Gastrocnemius medialis (tissue), 4 donors: ENCODE results near the gene UBALD2. TPM values are rescaled to one million over a fixed set of nuclear protein-coding genes. Genes with fewer than 3 reads are reported as not detected.
"Not testable (repeated sequence)": the region's sequence is repeated elsewhere in the genome, so short reads cannot be mapped to it uniquely, and the experiment has no call there.

Experiments used
- ATAC-seq, 2 donors: fragments of 150-250 bp; one replicate each; pipeline ENCODE4 v1.9.1; 2016
- DNase-seq, 2 donors: peaks; one replicate each; pipeline ENCODE4 v3.0.0-alpha.2; 2019
- H3K27ac ChIP-seq, 4 donors: fragments of 200-600 bp; sonication (generic); 1 replicate in 1 of 4; 2 replicates in 3 of 4; pipeline ENCODE4 v1.5.1; 2016 to 2018; ENCODE audit warnings: mild to moderate bottlenecking in 2 of 4, moderate library complexity in 1 of 4
- H3K27me3 ChIP-seq, 3 donors: fragments of 200-600 bp; sonication (generic) in 2 of 3; 1 replicate in 1 of 3; 2 replicates in 2 of 3; pipeline versions ENCODE4 v1.5.1 to v1.6.0; 2016 to 2019; ENCODE audit warnings: mild to moderate bottlenecking in 1 of 3, moderate library complexity in 1 of 3
- H3K36me3 ChIP-seq, 2 donors: fragments of 200-600 bp; sonication (generic) in 1 of 2; one replicate each; pipeline ENCODE4 v1.5.1; 2017 to 2018
- H3K4me1 ChIP-seq, 2 donors: fragments of 200-600 bp; sonication (generic) in 1 of 2; one replicate each; pipeline ENCODE4 v1.5.1; 2016 to 2017; ENCODE audit warnings: mild to moderate bottlenecking in 2 of 2
- H3K4me3 ChIP-seq, 4 donors: fragments of 200-600 bp; sonication (generic) in 3 of 4; 1 replicate in 1 of 4; 2 replicates in 3 of 4; pipeline ENCODE4 v1.5.1; 2016 to 2019; ENCODE audit warnings: mild to moderate bottlenecking in 2 of 4
- H3K9me3 ChIP-seq, 3 donors: fragments of 200-600 bp; sonication (generic) in 2 of 3; 1 replicate in 1 of 3; 2 replicates in 2 of 3; pipeline ENCODE4 v1.5.1; 2016 to 2019
- CTCF ChIP-seq, 5 experiments: fragments of 450-650 bp in 3 of 5; fragments of 200-600 bp in 2 of 5; sonication (generic) in 2 of 5; IDR thresholded peaks in 4 of 5; conservative IDR thresholded peaks in 1 of 5; 1 replicate in 4 of 5; 2 replicates in 1 of 5; pipeline ENCODE4 v1.5.1; 2016 to 2019; ENCODE audit warnings: antibody characterized with exemption in 5 of 5, mild to moderate bottlenecking in 3 of 5, moderate library complexity in 3 of 5
- POLR2A ChIP-seq, 2 donors: fragments of 450-650 bp; IDR thresholded peaks; one replicate each; pipeline ENCODE4 v1.6.1; 2017; ENCODE audit warnings: antibody characterized with exemption in 2 of 2, mild to moderate bottlenecking in 2 of 2, moderate library complexity in 2 of 2
- in situ Hi-C, 4 donors: fragments of 200-750 bp; cut with MboI; loops; one replicate each; pipeline versions ENCODE4 v1.15.0 to v1.8.0; 2017; ENCODE audit warnings: low sequenced_read_pairs in 4 of 4
- intact Hi-C: fragments of 100-400 bp; cut with DNase I; formaldehyde crosslinking; loops from one replicate; pipeline ENCODE4 v1.15.1; 2023; ENCODE audit warnings: low total_unique reads
- total RNA-seq, 4 donors: library from RNA; depleted of rRNA; stranded (reverse); fragments of >200 nt; gene quantifications; one replicate each; pipeline versions ENCODE4 v1.1.0 to v1.2.3, GENCODE V29; 2016

UBALD2 gene
- total RNA-seq, 4 donors from 2014 or later, result 28.9 to 151 (median 52.2) TPM

- peak in 1 of 2 donors; percentile 51 for DNase-seq
- H3K27me3 ChIP-seq, result no peaks in the 10 kb centered on the region
- peaks cover 60 to 62% of the 10 kb centered on the region in 2 donors for H3K4me1 ChIP-seq
- H3K4me3 ChIP-seq, result peak overlapping the region; percentile 66 to 89 (median 80)
- no peak for ATAC-seq
- H3K9me3 ChIP-seq, result no peaks in the 10 kb centered on the region
- no peaks in the 10 kb centered on the region for H3K36me3 ChIP-seq
- in situ Hi-C loops (no loop called here), intact Hi-C loops (loop anchor here (2.0 to 10.0 kb wide), 4 partner anchors 25 to 481 kb away; partner anchors contain the start of genes MFSD11, RNF157, SRSF2 and UNK)
- peak overlapping the region; percentile 90 to 98 (median 95) for H3K27ac ChIP-seq
- TF ChIP-seq CTCF (IDR thresholded peaks at IDR 0.05 in 4 of 5, conservative IDR thresholded peaks at IDR 0.05 in 1 of 5), result no peak
Measured at GRCh38 chr17:76265624-76266243, 586 bp downstream of the UBALD2 start.

GRCh38 chr17:76266244-76266938 is 1.2 kb downstream of the UBALD2 start:
- Histone ChIP-seq H3K27me3 (no peaks in the 10 kb centered on the region), H3K36me3 (no peaks in the 10 kb centered on the region), H3K27ac (peak overlapping the region; percentile 90 to 98 (median 95)), H3K9me3 (no peaks in the 10 kb centered on the region), H3K4me3 (peak overlapping the region; percentile 66 to 89 (median 80)), H3K4me1 (peaks cover 67 to 68% of the 10 kb centered on the region in 2 donors)
- ATAC-seq, result no peak
- TF ChIP-seq POLR2A (IDR thresholded peaks at IDR 0.05) (peak in 1 of 2 donors; percentile 10), CTCF (IDR thresholded peaks at IDR 0.05 in 4 of 5, conservative IDR thresholded peaks at IDR 0.05 in 1 of 5) (no peak)
- intact Hi-C loops, result loop anchor here (5.0 to 10.0 kb wide), 3 partner anchors 69 to 482 kb away; partner anchors contain the start of genes MFSD11, SRSF2 and UNK
- in situ Hi-C loops, result no loop called here
- no peak for DNase-seq

- in situ Hi-C loops, result no loop called here
- Histone ChIP-seq H3K4me1 (peaks cover 74 to 76% of the 10 kb centered on the region in 2 donors), H3K36me3 (no peaks in the 10 kb centered on the region), H3K4me3 (peak overlapping the region; percentile 66 to 89 (median 80)), H3K27ac (peak overlapping the region; percentile 90 to 98 (median 95)), H3K27me3 (no peaks in the 10 kb centered on the region), H3K9me3 (no peaks in the 10 kb centered on the region)
- no peak for ATAC-seq
- no peak for DNase-seq
- no peak for TF ChIP-seq CTCF (IDR thresholded peaks at IDR 0.05 in 4 of 5, conservative IDR thresholded peaks at IDR 0.05 in 1 of 5)
- intact Hi-C loops, result loop anchor here (5.0 to 10.0 kb wide), 3 partner anchors 70 to 482 kb away; partner anchors contain the start of genes MFSD11, SRSF2 and UNK
Measured at GRCh38 chr17:76267051-76267576, 2.0 kb downstream of the UBALD2 start.

GRCh38 chr17:76267581-76268001 is 2.4 kb downstream of the UBALD2 start:
- not testable (repeated sequence) for ATAC-seq
- H3K4me3 ChIP-seq, result peak overlapping the region in 3 of 4 donors; percentile 21 to 81 (median 80)

More at GRCh38 chr17:76267581-76268001, 2.4 kb downstream of the UBALD2 start:
- H3K9me3 ChIP-seq, DNase-seq, H3K27me3 ChIP-seq, H3K36me3 ChIP-seq, in situ Hi-C loops: not testable (repeated sequence)
- intact Hi-C loops, result loop anchor here (5.0 to 10.0 kb wide), 3 partner anchors 70 to 483 kb away; partner anchors contain the start of genes MFSD11, SRSF2 and UNK
- H3K4me1 ChIP-seq, result peaks cover 77 to 79% of the 10 kb centered on the region in 2 donors
- H3K27ac ChIP-seq, result peak overlapping the region; percentile 90 to 98 (median 95)
